ENCODE data around the gene KRTAP10-9.
"Not testable (repeated sequence)": the region's sequence is repeated elsewhere in the genome, so short reads cannot be mapped to it uniquely, and the experiment has no call there.

KRTAP10-9 gene

GRCh38 chr21:44626673-44627143 lies at the start of gene KRTAP10-9:
Gene KRTAP10-9 (plus strand): TSS chr21:44627093. CDS start chr21:44627172, 79 bp downstream.
- no peak for DNase-seq

GRCh38 chr21:44578371-44579055 lies 48.4 kb upstream of the KRTAP10-9 start:
- DNase-seq = no peak

GRCh38 chr21:44579056-44579832 lies 47.6 kb upstream of the KRTAP10-9 start:
- DNase-seq = no peak

- no peak for DNase-seq
Measured at GRCh38 chr21:44579833-44580144, 47.1 kb upstream of the KRTAP10-9 start.

- not testable (repeated sequence) for DNase-seq
Measured at GRCh38 chr21:44580231-44580821, 46.6 kb upstream of the KRTAP10-9 start, which contains the start of gene KRTAP10-5. Gene KRTAP10-5 (minus strand): TSS chr21:44580604. CDS start chr21:44580578, 26 bp downstream.

- no peak for DNase-seq
Measured at GRCh38 chr21:44581158-44581557, 45.7 kb upstream of the KRTAP10-9 start.

GRCh38 chr21:44582055-44582454 lies 44.8 kb upstream of the KRTAP10-9 start:
- no peak for DNase-seq

- DNase-seq = peak; percentile 77
Measured at GRCh38 chr21:44583089-44583799, 43.6 kb upstream of the KRTAP10-9 start.

GRCh38 chr21:44583800-44584147 lies 43.1 kb upstream of the KRTAP10-9 start:
- DNase-seq = peak; percentile 70

- no peak for DNase-seq
Measured at GRCh38 chr21:44585892-44586291, 41.0 kb upstream of the KRTAP10-9 start.

- no peak for DNase-seq
Measured at GRCh38 chr21:44589094-44589493, 37.8 kb upstream of the KRTAP10-9 start.

GRCh38 chr21:44589586-44590305 lies 37.1 kb upstream of the KRTAP10-9 start:
- DNase-seq = no peak

- DNase-seq = no peak
Measured at GRCh38 chr21:44590311-44590721, 36.6 kb upstream of the KRTAP10-9 start.

- DNase-seq = peak; percentile 57
Measured at GRCh38 chr21:44590897-44591800, 35.7 kb upstream of the KRTAP10-9 start.

GRCh38 chr21:44591801-44592130 lies 35.1 kb upstream of the KRTAP10-9 start:
- not testable (repeated sequence) for DNase-seq

GRCh38 chr21:44592446-44593311 lies 34.2 kb upstream of the KRTAP10-9 start, which contains the start of gene KRTAP10-6:
Gene KRTAP10-6 (minus strand): TSS chr21:44592505. CDS start chr21:44592484, 21 bp downstream.
- no peak for DNase-seq

- DNase-seq = no peak
Measured at GRCh38 chr21:44593598-44594405, 33.1 kb upstream of the KRTAP10-9 start.

GRCh38 chr21:44594406-44594916 lies 32.4 kb upstream of the KRTAP10-9 start:
- no peak for DNase-seq

GRCh38 chr21:44595524-44595923 lies 31.4 kb upstream of the KRTAP10-9 start:
- no peak for DNase-seq

Measured in COR-L47 (cell line).